Panc1 (cell line): ENCODE results near the gene MEF2D. TPM values are rescaled to one million over a fixed set of nuclear protein-coding genes. Genes with fewer than 3 reads are reported as not detected.

Experiments used
- ATAC-seq: fragments of 200-7000 bp; cut with Tn5 transposase; 2 replicates; pipeline ENCODE4 v1.9.1; 2020; ENCODE audit warnings: mild to moderate bottlenecking, moderate library complexity
- BruUV-seq: library from RNA; stranded (reverse); fragments of 400-500 nt; replicated peaks from 2 replicates; lab custom pipeline; 2021; lab: Mats Ljungman, UMichigan
- CTCF ChIA-PET: fragments of 300-600 bp; sonication (Branson Sonifier 250); formaldehyde crosslinking; loops from one replicate; lab custom pipeline; 2022; ENCODE audit warnings: antibody characterized with exemption; lab: Charles Lee
- POLR2A ChIA-PET: fragments of 300-600 bp; sonication (Branson Sonifier 250); formaldehyde crosslinking; loops from one replicate; lab custom pipeline; 2022; ENCODE audit warnings: antibody characterized with exemption; lab: Charles Lee
- DNase-seq: peaks from one replicate; pipeline ENCODE4 v3.0.0-alpha.2; 2010; ENCODE audit warnings: low read depth, low spot score
- H3K27ac ChIP-seq: 2 replicates; pipeline ENCODE4 v1.5.1; 2011; ENCODE audit warnings: mild to moderate bottlenecking, low read length, inconsistent platforms
- H3K27me3 ChIP-seq: fragments of 200-500 bp; sonication (Bioruptor generic); 2 replicates; pipeline ENCODE4 v1.6.0; 2014; ENCODE audit warnings: low read length, inconsistent platforms; ENCODE audit not compliant: control insufficient read depth, insufficient read depth
- H3K36me3 ChIP-seq: fragments of 200-500 bp; sonication (Bioruptor generic); 2 replicates; pipeline ENCODE4 v1.5.1; 2014; ENCODE audit warnings: inconsistent platforms, mild to moderate bottlenecking, low read length, moderate library complexity; ENCODE audit not compliant: control insufficient read depth, insufficient read depth
- H3K4me1 ChIP-seq: 2 replicates; pipeline ENCODE4 v1.5.1; 2011; ENCODE audit warnings: inconsistent platforms, mild to moderate bottlenecking, low read length, moderate library complexity; ENCODE audit not compliant: control insufficient read depth, insufficient read depth
- H3K4me3 ChIP-seq, 2 experiments: 2 replicates each; pipeline ENCODE4 v1.5.1; 2011 to 2012; ENCODE audit warnings: low read depth in 2 of 2, low read length in 2 of 2, mild to moderate bottlenecking in 2 of 2, inconsistent platforms in 1 of 2, moderate library complexity in 1 of 2
- H3K9me3 ChIP-seq: fragments of 200-500 bp; sonication (Bioruptor generic); 2 replicates; pipeline ENCODE4 v1.5.1; 2014; ENCODE audit warnings: low read depth, mild to moderate bottlenecking, inconsistent platforms, low read length, moderate library complexity; ENCODE audit not compliant: control insufficient read depth, insufficient read depth
- CTCF ChIP-seq: fragments of 450-650 bp; IDR thresholded peaks from 2 replicates; pipeline ENCODE4 v1.5.1; 2017; ENCODE audit warnings: mild to moderate bottlenecking
- POLR2AphosphoS5 ChIP-seq: IDR thresholded peaks from 2 replicates; pipeline ENCODE4 v1.6.1; 2012; ENCODE audit warnings: mild to moderate bottlenecking, low read depth, low read length, moderate library complexity
- SIN3A ChIP-seq: IDR thresholded peaks from 2 replicates; pipeline ENCODE4 v1.6.1; 2012; ENCODE audit warnings: low read depth, mild to moderate bottlenecking, low read length, moderate library complexity, borderline replicate concordance; ENCODE audit not compliant: insufficient read depth
- TCF7L2 ChIP-seq: IDR thresholded peaks from 2 replicates; pipeline ENCODE4 v1.6.1; 2011; ENCODE audit warnings: mild to moderate bottlenecking, low read depth, low read length, inconsistent platforms
- in situ Hi-C: cut with HindIII; loops from 2 replicates; pipeline ENCODE4 v1.10.0; 2016; ENCODE audit warnings: low sequenced_read_pairs, low pct_unique_long_range_greater_than_20kb
- intact Hi-C: fragments of 100-400 bp; cut with micrococcal nuclease; formaldehyde crosslinking; loops from one replicate; pipeline ENCODE4 v1.10.0; 2022; ENCODE audit not compliant: unreplicated experiment
- total RNA-seq: library from RNA; stranded (reverse); gene quantifications from one replicate; pipeline ENCODE4 v1.2.1, GENCODE V29; 2021; ENCODE audit not compliant: unreplicated experiment
- TF ChIP-seq, protein P1 (sequence below), 2 experiments: IDR thresholded peaks; 2 replicates each; pipeline ENCODE4 v1.6.1; 2011 to 2012; ENCODE audit warnings: low read depth in 2 of 2, control low read depth in 1 of 2, low read length in 1 of 2, mild to moderate bottlenecking in 1 of 2, moderate library complexity in 1 of 2; ENCODE audit not compliant: insufficient read depth in 1 of 2

MEF2D gene
- total RNA-seq, 1 experiment from 2014 or later: 30.9 TPM

DNA sequence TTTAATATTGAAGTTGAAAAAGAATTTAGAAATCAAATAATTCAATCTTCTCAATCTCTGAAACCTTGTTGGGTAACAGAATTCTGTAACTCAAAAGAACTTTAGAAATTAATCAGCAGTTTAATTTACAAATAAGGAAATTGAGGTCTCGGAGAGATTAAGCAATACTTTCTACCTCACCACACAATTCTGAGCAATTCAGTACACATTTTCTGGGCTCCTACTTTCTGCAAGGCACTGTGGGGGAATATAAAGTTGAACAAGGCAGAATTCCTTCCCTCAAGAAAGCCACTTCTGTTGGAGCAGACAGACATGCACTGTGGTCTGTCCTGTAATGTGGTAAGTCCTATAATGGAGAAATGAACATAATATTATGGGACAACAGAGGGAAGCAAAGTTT lies 47.7 kb downstream of the MEF2D start:
- CTCF ChIA-PET: no interaction called here
- H3K27me3 ChIP-seq: no peaks in the 10 kb centered on the region
- H3K36me3 ChIP-seq: no peaks in the 10 kb centered on the region
- DNase-seq: no peak
- no peaks in the 10 kb centered on the region for H3K9me3 ChIP-seq
- no peak overlapping the region for H3K27ac ChIP-seq
- no TSS peak for BruUV-seq
- H3K4me1 ChIP-seq: peaks cover 4% of the 10 kb centered on the region; the same call in 1 of the 2 replicates
- no peak for ATAC-seq
- intact Hi-C loops (loop anchor here (10.0 kb wide), 1 partner anchor 152 kb away; the partner anchor contains the start of gene GPATCH4), in situ Hi-C loops (no loop called here)
- no peak for TF ChIP-seq SIN3A
- TF ChIP-seq, protein P1, sequence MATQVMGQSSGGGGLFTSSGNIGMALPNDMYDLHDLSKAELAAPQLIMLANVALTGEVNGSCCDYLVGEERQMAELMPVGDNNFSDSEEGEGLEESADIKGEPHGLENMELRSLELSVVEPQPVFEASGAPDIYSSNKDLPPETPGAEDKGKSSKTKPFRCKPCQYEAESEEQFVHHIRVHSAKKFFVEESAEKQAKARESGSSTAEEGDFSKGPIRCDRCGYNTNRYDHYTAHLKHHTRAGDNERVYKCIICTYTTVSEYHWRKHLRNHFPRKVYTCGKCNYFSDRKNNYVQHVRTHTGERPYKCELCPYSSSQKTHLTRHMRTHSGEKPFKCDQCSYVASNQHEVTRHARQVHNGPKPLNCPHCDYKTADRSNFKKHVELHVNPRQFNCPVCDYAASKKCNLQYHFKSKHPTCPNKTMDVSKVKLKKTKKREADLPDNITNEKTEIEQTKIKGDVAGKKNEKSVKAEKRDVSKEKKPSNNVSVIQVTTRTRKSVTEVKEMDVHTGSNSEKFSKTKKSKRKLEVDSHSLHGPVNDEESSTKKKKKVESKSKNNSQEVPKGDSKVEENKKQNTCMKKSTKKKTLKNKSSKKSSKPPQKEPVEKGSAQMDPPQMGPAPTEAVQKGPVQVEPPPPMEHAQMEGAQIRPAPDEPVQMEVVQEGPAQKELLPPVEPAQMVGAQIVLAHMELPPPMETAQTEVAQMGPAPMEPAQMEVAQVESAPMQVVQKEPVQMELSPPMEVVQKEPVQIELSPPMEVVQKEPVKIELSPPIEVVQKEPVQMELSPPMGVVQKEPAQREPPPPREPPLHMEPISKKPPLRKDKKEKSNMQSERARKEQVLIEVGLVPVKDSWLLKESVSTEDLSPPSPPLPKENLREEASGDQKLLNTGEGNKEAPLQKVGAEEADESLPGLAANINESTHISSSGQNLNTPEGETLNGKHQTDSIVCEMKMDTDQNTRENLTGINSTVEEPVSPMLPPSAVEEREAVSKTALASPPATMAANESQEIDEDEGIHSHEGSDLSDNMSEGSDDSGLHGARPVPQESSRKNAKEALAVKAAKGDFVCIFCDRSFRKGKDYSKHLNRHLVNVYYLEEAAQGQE (IDR thresholded peaks at IDR 0.05; ENCODE audit: insufficient read depth in 1 of 2, low read depth in 2 of 2, low read length in 1 of 2): no peak
- no peak for TF ChIP-seq TCF7L2
- no peak for TF ChIP-seq CTCF
- no peak for TF ChIP-seq POLR2AphosphoS5
- no peak overlapping the region for H3K4me3 ChIP-seq
- POLR2A ChIA-PET: no interaction called here

GRCh38 chr1:156451505-156452160 lies 48.9 kb downstream of the MEF2D start:
- ChIA-PET CTCF (no interaction called here), POLR2A (no interaction called here)
- intact Hi-C loops (loop anchor here (10.0 kb wide), 1 partner anchor 153 kb away; the partner anchor contains the start of gene GPATCH4), in situ Hi-C loops (no loop called here)
- DNase-seq: no peak
- H3K4me1 ChIP-seq: peaks cover 4% of the 10 kb centered on the region; the same call in 1 of the 2 replicates
- no TSS peak for BruUV-seq
- ATAC-seq: no peak
- no peaks in the 10 kb centered on the region for H3K27me3 ChIP-seq
- TF ChIP-seq CTCF (no peak), TCF7L2 (no peak), POLR2AphosphoS5 (no peak), SIN3A (no peak)
- TF ChIP-seq, protein P1 (IDR thresholded peaks at IDR 0.05; ENCODE audit: insufficient read depth in 1 of 2, low read depth in 2 of 2, low read length in 1 of 2): no peak
- no peaks in the 10 kb centered on the region for H3K36me3 ChIP-seq
- no peaks in the 10 kb centered on the region for H3K9me3 ChIP-seq
- no peak overlapping the region for H3K27ac ChIP-seq
- no peak overlapping the region for H3K4me3 ChIP-seq
